GM19372 (cell line): ENCODE results near the gene AGAP1.

Experiments
- ATAC-seq: cut with Tn5 transposase; IDR thresholded peaks from one replicate; pipeline ENCODE4 v1.9.1; 2021; ENCODE audit warnings: mild to moderate bottlenecking, low read depth, moderate library complexity; ENCODE audit not compliant: unreplicated experiment

AGAP1 gene

GRCh38 chr2:236034974-236035373 lies 541.1 kb downstream of the AGAP1 start:
- ATAC-seq: no peak

GRCh38 chr2:236036045-236036444 lies 542.2 kb downstream of the AGAP1 start:
- ATAC-seq: no peak

GRCh38 chr2:236038096-236038495 lies 544.3 kb downstream of the AGAP1 start:
- no peak for ATAC-seq

- ATAC-seq: no peak
These were observed 546.9 kb downstream of the AGAP1 start for GRCh38 chr2:236040600-236041328.

GRCh38 chr2:236041616-236042015 lies 547.8 kb downstream of the AGAP1 start:
- no peak for ATAC-seq

- no peak for ATAC-seq
These were observed 548.2 kb downstream of the AGAP1 start for GRCh38 chr2:236042087-236042486.

GRCh38 chr2:236044191-236044590 lies 550.3 kb downstream of the AGAP1 start:
- no peak for ATAC-seq

GRCh38 chr2:236045251-236046235 lies 551.7 kb downstream of the AGAP1 start:
- no peak for ATAC-seq

- ATAC-seq: no peak
These were observed 552.9 kb downstream of the AGAP1 start for GRCh38 chr2:236046715-236047114.

GRCh38 chr2:236047176-236047575 lies 553.3 kb downstream of the AGAP1 start:
- no peak for ATAC-seq

- ATAC-seq: no peak
These were observed 554.2 kb downstream of the AGAP1 start for GRCh38 chr2:236047886-236048540.

GRCh38 chr2:236049981-236050380 lies 556.1 kb downstream of the AGAP1 start:
- ATAC-seq: no peak

GRCh38 chr2:236051351-236051750 lies 557.5 kb downstream of the AGAP1 start:
- ATAC-seq: no peak

GRCh38 chr2:236051806-236052205 lies 558.0 kb downstream of the AGAP1 start:
- ATAC-seq: no peak

- no peak for ATAC-seq
These were observed 558.4 kb downstream of the AGAP1 start for GRCh38 chr2:236052206-236052605.

- ATAC-seq: no peak
These were observed 559.3 kb downstream of the AGAP1 start for GRCh38 chr2:236052926-236053821.

GRCh38 chr2:236054125-236054524 lies 560.3 kb downstream of the AGAP1 start:
- no peak for ATAC-seq

- ATAC-seq: no peak
These were observed 560.9 kb downstream of the AGAP1 start for GRCh38 chr2:236054621-236055305.

- no peak for ATAC-seq
These were observed 561.6 kb downstream of the AGAP1 start for GRCh38 chr2:236055471-236055870.
